ENCODE measurements around the gene ANKRD13C.

DNA sequence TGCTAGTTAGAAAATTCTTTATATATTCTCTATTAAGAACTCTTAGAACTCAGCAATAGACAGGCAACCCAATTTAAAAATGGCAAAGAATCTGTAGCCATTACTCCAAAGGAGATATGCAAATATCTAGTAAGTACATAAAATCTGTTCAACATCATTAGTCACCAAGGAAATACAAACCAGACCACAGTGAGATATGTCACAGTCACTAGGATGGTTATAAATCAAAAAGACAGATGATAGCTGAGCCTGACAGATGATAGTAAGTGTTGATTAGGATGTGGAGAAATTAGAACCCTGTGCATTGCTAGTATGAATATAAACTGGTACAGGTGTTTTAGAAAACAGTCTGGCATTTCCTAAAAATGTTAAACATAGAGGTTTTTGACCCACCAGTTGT, 106.8 kb downstream of the ANKRD13C start:
- TF ChIP-seq, protein P1, sequence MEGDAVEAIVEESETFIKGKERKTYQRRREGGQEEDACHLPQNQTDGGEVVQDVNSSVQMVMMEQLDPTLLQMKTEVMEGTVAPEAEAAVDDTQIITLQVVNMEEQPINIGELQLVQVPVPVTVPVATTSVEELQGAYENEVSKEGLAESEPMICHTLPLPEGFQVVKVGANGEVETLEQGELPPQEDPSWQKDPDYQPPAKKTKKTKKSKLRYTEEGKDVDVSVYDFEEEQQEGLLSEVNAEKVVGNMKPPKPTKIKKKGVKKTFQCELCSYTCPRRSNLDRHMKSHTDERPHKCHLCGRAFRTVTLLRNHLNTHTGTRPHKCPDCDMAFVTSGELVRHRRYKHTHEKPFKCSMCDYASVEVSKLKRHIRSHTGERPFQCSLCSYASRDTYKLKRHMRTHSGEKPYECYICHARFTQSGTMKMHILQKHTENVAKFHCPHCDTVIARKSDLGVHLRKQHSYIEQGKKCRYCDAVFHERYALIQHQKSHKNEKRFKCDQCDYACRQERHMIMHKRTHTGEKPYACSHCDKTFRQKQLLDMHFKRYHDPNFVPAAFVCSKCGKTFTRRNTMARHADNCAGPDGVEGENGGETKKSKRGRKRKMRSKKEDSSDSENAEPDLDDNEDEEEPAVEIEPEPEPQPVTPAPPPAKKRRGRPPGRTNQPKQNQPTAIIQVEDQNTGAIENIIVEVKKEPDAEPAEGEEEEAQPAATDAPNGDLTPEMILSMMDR (IDR thresholded peaks at IDR 0.05; ENCODE audit: low read depth, low read length, missing input control), result no peak
- TF ChIP-seq EGR1 (IDR thresholded peaks at IDR 0.05; ENCODE audit: low read depth in 2 of 2) (no peak), FOXA2 (IDR thresholded peaks at IDR 0.05) (no peak), SP1 (IDR thresholded peaks at IDR 0.05) (no peak), JUND (IDR thresholded peaks at IDR 0.05) (no peak), RAD21 (IDR thresholded peaks at IDR 0.05) (no peak), YY1 (IDR thresholded peaks at IDR 0.05) (no peak), TAF1 (conservative IDR thresholded peaks at IDR 0.05) (no peak), HNF4A (conservative IDR thresholded peaks at IDR 0.05) (no peak)
- TF ChIP-seq, protein P2, sequence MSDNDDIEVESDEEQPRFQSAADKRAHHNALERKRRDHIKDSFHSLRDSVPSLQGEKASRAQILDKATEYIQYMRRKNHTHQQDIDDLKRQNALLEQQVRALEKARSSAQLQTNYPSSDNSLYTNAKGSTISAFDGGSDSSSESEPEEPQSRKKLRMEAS (IDR thresholded peaks at IDR 0.05), result no peak
- TF ChIP-seq, protein P3, sequence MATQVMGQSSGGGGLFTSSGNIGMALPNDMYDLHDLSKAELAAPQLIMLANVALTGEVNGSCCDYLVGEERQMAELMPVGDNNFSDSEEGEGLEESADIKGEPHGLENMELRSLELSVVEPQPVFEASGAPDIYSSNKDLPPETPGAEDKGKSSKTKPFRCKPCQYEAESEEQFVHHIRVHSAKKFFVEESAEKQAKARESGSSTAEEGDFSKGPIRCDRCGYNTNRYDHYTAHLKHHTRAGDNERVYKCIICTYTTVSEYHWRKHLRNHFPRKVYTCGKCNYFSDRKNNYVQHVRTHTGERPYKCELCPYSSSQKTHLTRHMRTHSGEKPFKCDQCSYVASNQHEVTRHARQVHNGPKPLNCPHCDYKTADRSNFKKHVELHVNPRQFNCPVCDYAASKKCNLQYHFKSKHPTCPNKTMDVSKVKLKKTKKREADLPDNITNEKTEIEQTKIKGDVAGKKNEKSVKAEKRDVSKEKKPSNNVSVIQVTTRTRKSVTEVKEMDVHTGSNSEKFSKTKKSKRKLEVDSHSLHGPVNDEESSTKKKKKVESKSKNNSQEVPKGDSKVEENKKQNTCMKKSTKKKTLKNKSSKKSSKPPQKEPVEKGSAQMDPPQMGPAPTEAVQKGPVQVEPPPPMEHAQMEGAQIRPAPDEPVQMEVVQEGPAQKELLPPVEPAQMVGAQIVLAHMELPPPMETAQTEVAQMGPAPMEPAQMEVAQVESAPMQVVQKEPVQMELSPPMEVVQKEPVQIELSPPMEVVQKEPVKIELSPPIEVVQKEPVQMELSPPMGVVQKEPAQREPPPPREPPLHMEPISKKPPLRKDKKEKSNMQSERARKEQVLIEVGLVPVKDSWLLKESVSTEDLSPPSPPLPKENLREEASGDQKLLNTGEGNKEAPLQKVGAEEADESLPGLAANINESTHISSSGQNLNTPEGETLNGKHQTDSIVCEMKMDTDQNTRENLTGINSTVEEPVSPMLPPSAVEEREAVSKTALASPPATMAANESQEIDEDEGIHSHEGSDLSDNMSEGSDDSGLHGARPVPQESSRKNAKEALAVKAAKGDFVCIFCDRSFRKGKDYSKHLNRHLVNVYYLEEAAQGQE (IDR thresholded peaks at IDR 0.05), result no peak
- TF ChIP-seq, protein P4, sequence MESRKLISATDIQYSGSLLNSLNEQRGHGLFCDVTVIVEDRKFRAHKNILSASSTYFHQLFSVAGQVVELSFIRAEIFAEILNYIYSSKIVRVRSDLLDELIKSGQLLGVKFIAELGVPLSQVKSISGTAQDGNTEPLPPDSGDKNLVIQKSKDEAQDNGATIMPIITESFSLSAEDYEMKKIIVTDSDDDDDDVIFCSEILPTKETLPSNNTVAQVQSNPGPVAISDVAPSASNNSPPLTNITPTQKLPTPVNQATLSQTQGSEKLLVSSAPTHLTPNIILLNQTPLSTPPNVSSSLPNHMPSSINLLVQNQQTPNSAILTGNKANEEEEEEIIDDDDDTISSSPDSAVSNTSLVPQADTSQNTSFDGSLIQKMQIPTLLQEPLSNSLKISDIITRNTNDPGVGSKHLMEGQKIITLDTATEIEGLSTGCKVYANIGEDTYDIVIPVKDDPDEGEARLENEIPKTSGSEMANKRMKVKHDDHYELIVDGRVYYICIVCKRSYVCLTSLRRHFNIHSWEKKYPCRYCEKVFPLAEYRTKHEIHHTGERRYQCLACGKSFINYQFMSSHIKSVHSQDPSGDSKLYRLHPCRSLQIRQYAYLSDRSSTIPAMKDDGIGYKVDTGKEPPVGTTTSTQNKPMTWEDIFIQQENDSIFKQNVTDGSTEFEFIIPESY (IDR thresholded peaks at IDR 0.05), result no peak

All from liver (tissue), 3 donors.